Measurements from ENCODE around the gene EHHADH.

DNA sequence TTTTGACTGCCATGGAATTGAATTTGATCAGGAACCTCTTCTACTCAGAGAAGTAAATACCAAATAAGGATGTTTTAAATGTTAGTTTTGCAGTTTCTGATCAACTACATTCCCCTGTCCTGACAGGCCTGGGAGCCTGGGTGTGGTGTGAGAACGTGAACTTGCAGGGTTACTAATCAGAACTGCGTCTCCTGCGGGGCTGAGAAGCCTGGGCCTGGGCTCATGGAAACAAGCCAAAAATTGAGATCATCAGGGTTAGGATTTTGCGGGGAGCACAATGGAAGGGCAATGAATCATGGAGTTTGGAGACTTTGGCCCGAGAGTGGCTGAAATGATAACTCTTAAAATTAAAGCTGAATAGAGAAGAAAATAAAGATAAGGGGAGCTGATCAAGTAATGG, 53.2 kb downstream of the EHHADH start:
- TF ChIP-seq, protein P1, sequence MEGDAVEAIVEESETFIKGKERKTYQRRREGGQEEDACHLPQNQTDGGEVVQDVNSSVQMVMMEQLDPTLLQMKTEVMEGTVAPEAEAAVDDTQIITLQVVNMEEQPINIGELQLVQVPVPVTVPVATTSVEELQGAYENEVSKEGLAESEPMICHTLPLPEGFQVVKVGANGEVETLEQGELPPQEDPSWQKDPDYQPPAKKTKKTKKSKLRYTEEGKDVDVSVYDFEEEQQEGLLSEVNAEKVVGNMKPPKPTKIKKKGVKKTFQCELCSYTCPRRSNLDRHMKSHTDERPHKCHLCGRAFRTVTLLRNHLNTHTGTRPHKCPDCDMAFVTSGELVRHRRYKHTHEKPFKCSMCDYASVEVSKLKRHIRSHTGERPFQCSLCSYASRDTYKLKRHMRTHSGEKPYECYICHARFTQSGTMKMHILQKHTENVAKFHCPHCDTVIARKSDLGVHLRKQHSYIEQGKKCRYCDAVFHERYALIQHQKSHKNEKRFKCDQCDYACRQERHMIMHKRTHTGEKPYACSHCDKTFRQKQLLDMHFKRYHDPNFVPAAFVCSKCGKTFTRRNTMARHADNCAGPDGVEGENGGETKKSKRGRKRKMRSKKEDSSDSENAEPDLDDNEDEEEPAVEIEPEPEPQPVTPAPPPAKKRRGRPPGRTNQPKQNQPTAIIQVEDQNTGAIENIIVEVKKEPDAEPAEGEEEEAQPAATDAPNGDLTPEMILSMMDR (conservative IDR thresholded peaks at IDR 0.05; ENCODE audit: low read length) = no peak
- no peak for TF ChIP-seq EZH2phosphoT487 (IDR thresholded peaks at IDR 0.05; ENCODE audit: borderline replicate concordance)
